Esophagus muscularis mucosa (tissue), 4 donors: ENCODE measurements around the gene MRGPRX4.

ENCODE experiments used
- EP300 ChIP-seq: sonication (generic); formaldehyde crosslinking; IDR thresholded peaks from one replicate; pipeline ENCODE4 v1.6.1; 2017; ENCODE audit warnings: antibody characterized with exemption
- POLR2A ChIP-seq: fragments of 450-650 bp; IDR thresholded peaks from one replicate; pipeline ENCODE4 v1.6.1; 2017; ENCODE audit warnings: antibody characterized with exemption, moderate library complexity, mild to moderate bottlenecking, low read depth
- POLR2AphosphoS5 ChIP-seq, 2 donors: sonication (generic); formaldehyde crosslinking; IDR thresholded peaks; one replicate each; pipeline ENCODE4 v1.6.1; 2017; ENCODE audit warnings: antibody characterized with exemption in 2 of 2
- TF ChIP-seq, protein P1 (sequence below), 3 experiments: fragments of 200-600 bp in 2 of 3; fragments of 450-650 bp in 1 of 3; sonication (generic) in 2 of 3; IDR thresholded peaks; one replicate each; pipeline ENCODE4 v1.5.1; 2017 to 2019; ENCODE audit warnings: antibody characterized with exemption in 3 of 3, mild to moderate bottlenecking in 2 of 3, moderate library complexity in 1 of 3

DNA sequence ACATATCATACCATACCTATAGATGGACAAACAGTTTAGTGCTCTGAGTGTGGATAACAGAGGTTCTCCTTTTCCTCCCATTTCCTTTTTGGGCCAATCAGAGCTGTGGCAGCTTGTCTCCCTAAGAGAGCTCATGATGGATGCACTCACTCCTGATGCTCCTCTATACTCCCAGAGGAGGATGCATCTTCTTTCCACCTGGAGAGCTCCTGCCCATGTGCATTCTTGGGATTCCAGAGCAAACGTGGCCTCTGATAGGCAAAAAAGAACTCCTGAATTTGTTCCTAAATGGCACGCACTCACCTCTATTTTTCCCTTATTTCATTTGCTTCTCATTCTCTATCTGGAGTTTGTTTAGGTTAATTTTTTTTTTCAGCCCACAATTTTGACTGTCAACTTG lies 37.3 kb upstream of the MRGPRX4 start:
- TF ChIP-seq, protein P1, sequence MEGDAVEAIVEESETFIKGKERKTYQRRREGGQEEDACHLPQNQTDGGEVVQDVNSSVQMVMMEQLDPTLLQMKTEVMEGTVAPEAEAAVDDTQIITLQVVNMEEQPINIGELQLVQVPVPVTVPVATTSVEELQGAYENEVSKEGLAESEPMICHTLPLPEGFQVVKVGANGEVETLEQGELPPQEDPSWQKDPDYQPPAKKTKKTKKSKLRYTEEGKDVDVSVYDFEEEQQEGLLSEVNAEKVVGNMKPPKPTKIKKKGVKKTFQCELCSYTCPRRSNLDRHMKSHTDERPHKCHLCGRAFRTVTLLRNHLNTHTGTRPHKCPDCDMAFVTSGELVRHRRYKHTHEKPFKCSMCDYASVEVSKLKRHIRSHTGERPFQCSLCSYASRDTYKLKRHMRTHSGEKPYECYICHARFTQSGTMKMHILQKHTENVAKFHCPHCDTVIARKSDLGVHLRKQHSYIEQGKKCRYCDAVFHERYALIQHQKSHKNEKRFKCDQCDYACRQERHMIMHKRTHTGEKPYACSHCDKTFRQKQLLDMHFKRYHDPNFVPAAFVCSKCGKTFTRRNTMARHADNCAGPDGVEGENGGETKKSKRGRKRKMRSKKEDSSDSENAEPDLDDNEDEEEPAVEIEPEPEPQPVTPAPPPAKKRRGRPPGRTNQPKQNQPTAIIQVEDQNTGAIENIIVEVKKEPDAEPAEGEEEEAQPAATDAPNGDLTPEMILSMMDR (IDR thresholded peaks at IDR 0.05) = no peak
- TF ChIP-seq POLR2A (no peak), EP300 (no peak), POLR2AphosphoS5 (IDR thresholded peaks at IDR 0.05) (no peak)
